Measurements from ENCODE around the gene ASB18. TPM values are rescaled to one million over a fixed set of nuclear protein-coding genes. Genes with fewer than 3 reads are reported as not detected.
A peak's percentile ranks its signal among the peaks of the same experiment; 100 is the strongest.

The ASB18 gene
- total and polyA plus RNA-seq, 8 donors, result 0.05 to 0.07 (median 0.06) TPM; not detected in 5

DNA sequence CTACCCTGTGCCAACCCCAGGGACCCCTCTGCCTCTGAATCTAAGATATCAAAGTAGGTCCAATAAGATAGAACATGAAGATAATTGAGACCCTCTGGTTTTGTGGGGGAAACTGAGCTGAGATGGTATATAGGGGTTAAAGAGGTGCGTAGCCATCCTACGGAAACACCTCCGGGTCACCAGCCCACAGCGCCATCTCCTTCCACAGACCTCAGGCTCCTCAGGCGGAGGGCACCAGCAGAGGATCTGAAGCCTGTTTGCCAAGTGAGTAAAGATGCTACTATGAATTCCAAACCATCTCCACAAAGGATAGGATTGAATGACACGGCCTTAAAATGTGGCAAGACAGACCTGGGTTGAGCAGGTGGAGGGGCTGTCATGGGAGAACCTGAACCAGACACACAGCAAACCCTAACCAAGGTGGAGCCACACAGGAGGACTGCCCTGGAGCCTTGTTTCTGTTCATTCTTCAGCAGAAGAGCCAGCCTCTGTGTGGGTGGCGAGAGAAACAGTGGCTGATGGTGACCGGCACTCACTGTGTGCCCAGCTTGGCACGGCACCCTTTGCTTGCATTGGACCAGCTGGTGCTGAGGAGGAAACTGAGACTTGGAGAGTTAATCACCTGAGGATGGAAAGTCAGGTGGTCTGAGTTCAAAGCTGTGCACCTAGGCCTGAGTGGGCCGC is 106.2 kb downstream of the ASB18 start:
- peaks cover 0 to 7% of the 10 kb centered on the region in 2 donors for H3K9me3 ChIP-seq
- TF ChIP-seq, protein P1, sequence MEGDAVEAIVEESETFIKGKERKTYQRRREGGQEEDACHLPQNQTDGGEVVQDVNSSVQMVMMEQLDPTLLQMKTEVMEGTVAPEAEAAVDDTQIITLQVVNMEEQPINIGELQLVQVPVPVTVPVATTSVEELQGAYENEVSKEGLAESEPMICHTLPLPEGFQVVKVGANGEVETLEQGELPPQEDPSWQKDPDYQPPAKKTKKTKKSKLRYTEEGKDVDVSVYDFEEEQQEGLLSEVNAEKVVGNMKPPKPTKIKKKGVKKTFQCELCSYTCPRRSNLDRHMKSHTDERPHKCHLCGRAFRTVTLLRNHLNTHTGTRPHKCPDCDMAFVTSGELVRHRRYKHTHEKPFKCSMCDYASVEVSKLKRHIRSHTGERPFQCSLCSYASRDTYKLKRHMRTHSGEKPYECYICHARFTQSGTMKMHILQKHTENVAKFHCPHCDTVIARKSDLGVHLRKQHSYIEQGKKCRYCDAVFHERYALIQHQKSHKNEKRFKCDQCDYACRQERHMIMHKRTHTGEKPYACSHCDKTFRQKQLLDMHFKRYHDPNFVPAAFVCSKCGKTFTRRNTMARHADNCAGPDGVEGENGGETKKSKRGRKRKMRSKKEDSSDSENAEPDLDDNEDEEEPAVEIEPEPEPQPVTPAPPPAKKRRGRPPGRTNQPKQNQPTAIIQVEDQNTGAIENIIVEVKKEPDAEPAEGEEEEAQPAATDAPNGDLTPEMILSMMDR (IDR thresholded peaks at IDR 0.05), result no peak
- ATAC-seq (no peak), DNase-seq (peak in 1 of 4 donors; percentile 31)
- H3K4me1 ChIP-seq, result no peaks in the 10 kb centered on the region
- intact Hi-C loops (cut with DNase I), result no loop called here
- no peak overlapping the region for H3K27ac ChIP-seq
- H3K36me3 ChIP-seq, result no peaks in the 10 kb centered on the region
- H3K27me3 ChIP-seq, result peaks cover 41 to 71% of the 10 kb centered on the region in 2 donors
- no peak overlapping the region for H3K4me3 ChIP-seq

DNA sequence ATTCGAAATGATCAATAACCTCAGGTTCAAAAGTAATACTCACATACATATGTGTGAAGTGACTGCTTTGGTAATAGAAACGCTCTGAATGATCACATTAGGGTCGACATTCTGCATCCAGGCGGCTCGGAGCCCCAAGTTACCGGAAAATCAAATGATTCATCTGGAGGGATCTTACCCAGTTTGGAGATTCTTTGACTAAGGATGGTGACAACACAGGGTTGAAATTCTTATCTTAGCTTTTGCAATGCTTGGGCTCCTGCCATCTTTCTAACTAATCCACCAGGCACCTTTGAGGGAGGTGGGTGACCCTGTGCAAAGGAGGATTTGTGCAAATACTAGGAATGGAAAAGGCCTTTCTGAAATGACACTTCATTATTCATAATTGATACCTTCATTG is 106.8 kb downstream of the ASB18 start:
- peaks cover 35 to 65% of the 10 kb centered on the region in 2 donors for H3K27me3 ChIP-seq
- no peaks in the 10 kb centered on the region for H3K4me1 ChIP-seq
- H3K36me3 ChIP-seq, result no peaks in the 10 kb centered on the region
- H3K4me3 ChIP-seq, result no peak overlapping the region
- intact Hi-C loops (cut with DNase I), result no loop called here
- ATAC-seq (no peak), DNase-seq (no peak)
- H3K27ac ChIP-seq, result no peak overlapping the region
- TF ChIP-seq, protein P1 (IDR thresholded peaks at IDR 0.05), result no peak
- H3K9me3 ChIP-seq, result peaks cover 0 to 13% of the 10 kb centered on the region in 2 donors

DNA sequence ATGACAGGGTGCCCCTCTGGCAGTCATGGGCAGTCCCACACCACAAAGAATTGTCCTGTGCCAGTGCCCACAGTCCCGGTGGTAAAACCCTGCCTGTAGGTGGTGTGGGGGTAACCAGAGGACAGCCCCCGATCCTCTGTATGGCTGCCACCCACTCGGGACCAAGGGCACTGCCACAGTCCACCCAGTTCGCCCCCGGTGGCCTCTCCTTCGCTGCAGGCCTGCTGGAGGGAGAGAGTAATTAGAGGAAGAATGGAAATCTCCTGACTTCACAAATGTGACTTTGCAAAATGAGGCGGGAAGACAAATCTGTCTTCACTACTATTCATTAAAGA is 107.4 kb downstream of the ASB18 start:
- intact Hi-C loops (cut with DNase I), result no loop called here
- TF ChIP-seq, protein P1 (IDR thresholded peaks at IDR 0.05), result no peak
- no peak overlapping the region for H3K27ac ChIP-seq
- no peaks in the 10 kb centered on the region for H3K36me3 ChIP-seq
- H3K27me3 ChIP-seq, result peaks cover 30 to 59% of the 10 kb centered on the region in 2 donors
- H3K9me3 ChIP-seq, result peaks cover 0 to 16% of the 10 kb centered on the region in 2 donors
- H3K4me3 ChIP-seq, result no peak overlapping the region
- no peak for ATAC-seq
- peak in 1 of 4 donors; percentile 51 for DNase-seq
- H3K4me1 ChIP-seq, result no peaks in the 10 kb centered on the region

DNA sequence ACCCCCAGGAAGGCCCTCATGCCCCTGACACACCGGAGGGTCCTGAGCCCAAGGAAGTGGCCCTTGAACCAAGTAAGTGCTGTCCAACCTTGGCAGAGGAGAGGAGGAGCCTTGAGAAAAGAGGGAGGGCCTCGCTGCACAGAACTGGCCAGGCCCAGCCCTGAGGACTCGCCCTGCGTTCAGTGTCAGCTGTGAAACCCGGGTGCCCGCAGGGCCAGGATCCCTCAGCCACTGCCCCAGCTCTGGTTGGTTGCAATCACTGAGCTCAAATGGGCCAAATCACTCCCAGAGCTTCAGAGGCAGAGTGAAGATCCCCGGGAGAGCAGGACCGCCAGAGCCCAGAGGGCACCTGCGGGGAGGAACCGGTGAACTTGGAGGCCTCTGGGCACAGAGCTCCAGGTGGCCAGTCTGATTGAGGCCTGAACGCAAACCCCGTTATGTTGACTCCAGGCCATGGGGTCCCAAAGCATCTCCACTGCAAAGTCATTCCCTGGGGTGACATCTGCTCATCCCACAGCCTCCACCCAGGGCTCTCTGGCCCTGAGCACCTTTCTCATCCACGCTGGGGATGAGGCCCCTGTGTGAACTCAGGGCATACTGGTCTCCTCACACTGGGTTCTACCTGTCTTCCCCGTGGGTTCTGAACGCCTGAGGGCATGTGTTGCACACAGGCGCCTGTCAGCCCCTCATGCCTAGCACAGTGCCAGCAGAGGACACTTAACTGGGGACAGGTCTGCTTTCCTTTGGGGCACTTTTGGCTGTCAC is 107.9 kb downstream of the ASB18 start:
- intact Hi-C loops (cut with DNase I), result no loop called here
- ATAC-seq (no peak), DNase-seq (peak in 1 of 4 donors; percentile 59)
- Histone ChIP-seq H3K4me3 (no peak overlapping the region), H3K9me3 (peaks cover 0 to 18% of the 10 kb centered on the region in 2 donors), H3K27ac (no peak overlapping the region), H3K4me1 (no peaks in the 10 kb centered on the region), H3K36me3 (no peaks in the 10 kb centered on the region), H3K27me3 (peaks cover 25 to 54% of the 10 kb centered on the region in 2 donors)
- TF ChIP-seq, protein P1 (IDR thresholded peaks at IDR 0.05), result no peak

DNA sequence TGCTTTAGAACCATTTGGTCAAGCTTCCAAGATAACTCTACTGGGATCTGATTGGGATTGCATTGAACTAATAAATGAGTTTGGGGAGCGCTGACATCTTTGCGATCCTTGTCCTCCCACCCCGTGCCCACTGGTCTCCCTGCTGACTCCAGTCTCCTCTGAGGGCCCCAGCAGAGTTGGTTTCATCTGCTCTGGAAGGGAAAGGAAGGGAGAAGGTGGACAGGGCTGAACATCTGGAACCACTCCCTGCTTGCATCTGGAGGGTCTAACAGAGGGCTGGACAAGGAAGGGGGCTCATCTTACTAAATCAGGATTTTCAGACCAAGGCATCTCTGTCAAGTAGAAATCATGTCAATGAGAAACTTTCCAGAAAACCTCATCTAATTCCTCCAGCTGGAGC is 108.8 kb downstream of the ASB18 start:
- H3K9me3 ChIP-seq, result peaks cover 0 to 26% of the 10 kb centered on the region in 2 donors
- TF ChIP-seq, protein P1 (IDR thresholded peaks at IDR 0.05), result no peak
- DNase-seq (no peak), ATAC-seq (no peak)
- intact Hi-C loops (cut with DNase I), result no loop called here
- no peak overlapping the region for H3K4me3 ChIP-seq
- H3K27me3 ChIP-seq, result peaks cover 16 to 45% of the 10 kb centered on the region in 2 donors
- H3K4me1 ChIP-seq, result no peaks in the 10 kb centered on the region
- H3K27ac ChIP-seq, result no peak overlapping the region
- H3K36me3 ChIP-seq, result no peaks in the 10 kb centered on the region
